Endothelial cell of umbilical vein (primary cell): ENCODE data around the gene ZBTB18.
"Not testable (repeated sequence)": the region's sequence is repeated elsewhere in the genome, so short reads cannot be mapped to it uniquely, and the experiment has no call there.

Source experiments
- CTCF ChIP-seq, 2 donors: IDR thresholded peaks; 1 replicate in 1 of 2; 2 replicates in 1 of 2; pipeline ENCODE4 v1.5.1; 2011; ENCODE audit warnings: low read length in 2 of 2, mild to moderate bottlenecking in 2 of 2, moderate library complexity in 2 of 2, control low read depth in 1 of 2, inconsistent platforms in 1 of 2, low read depth in 1 of 2; ENCODE audit not compliant: insufficient read depth in 1 of 2; ENCODE audit errors: extremely low read depth in 1 of 2
- EZH2 ChIP-seq: IDR thresholded peaks from 2 replicates; pipeline ENCODE4 v1.6.1; 2012; ENCODE audit warnings: borderline replicate concordance, low read depth, mild to moderate bottlenecking, moderate library complexity, low read length, inconsistent platforms; ENCODE audit not compliant: severe bottlenecking
- JUN ChIP-seq: IDR thresholded peaks from 2 replicates; pipeline ENCODE4 v1.6.1; 2011; ENCODE audit warnings: borderline replicate concordance, low read depth; ENCODE audit not compliant: insufficient read length, insufficient read depth
- MAX ChIP-seq: IDR thresholded peaks from 2 replicates; pipeline ENCODE4 v1.6.1; 2011; ENCODE audit not compliant: insufficient read depth, insufficient read length
- MYC ChIP-seq: IDR thresholded peaks from one replicate; pipeline ENCODE4 v1.6.1; 2011; ENCODE audit warnings: mild to moderate bottlenecking, low read depth, low read length
- POLR2A ChIP-seq: IDR thresholded peaks from 2 replicates; pipeline ENCODE4 v1.6.1; 2012; ENCODE audit warnings: low read depth, mild to moderate bottlenecking, control low read depth, low read length
- POLR2AphosphoS5 ChIP-seq: IDR thresholded peaks from 2 replicates; pipeline ENCODE4 v1.6.1; 2012; ENCODE audit warnings: low read depth, mild to moderate bottlenecking, control low read depth, low read length, moderate library complexity; ENCODE audit not compliant: insufficient read depth

DNA sequence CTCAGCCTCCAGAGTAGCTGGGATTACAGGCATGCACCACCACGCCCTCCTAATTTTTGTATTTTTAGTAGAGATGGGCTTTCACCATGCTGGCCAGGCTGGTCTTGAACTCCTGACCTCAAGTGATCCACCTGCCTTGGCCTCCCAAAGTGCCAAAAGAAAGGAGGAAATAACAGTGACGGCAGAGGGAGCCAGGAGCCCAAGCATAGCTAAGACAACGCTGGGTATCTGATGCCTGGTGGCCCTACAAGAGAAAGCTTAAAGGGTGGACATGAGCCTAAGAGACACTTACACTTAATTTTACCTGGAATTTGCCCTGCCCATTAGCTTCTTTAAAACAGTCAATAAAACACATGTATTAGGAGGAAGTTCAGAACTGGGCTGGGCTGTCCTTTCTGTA, 36.2 kb upstream of the ZBTB18 start:
- TF ChIP-seq CTCF (IDR thresholded peaks at IDR 0.05; ENCODE audit: extremely low read depth in 1 of 2, insufficient read depth in 1 of 2, low read depth in 1 of 2, low read length in 2 of 2); POLR2A; EZH2; MYC; POLR2AphosphoS5; MAX; JUN: not testable (repeated sequence)
